ENCODE data around the gene ITPKB. TPM values are rescaled to one million over a fixed set of nuclear protein-coding genes. Genes with fewer than 3 reads are reported as not detected.
A peak's percentile ranks its signal among the peaks of the same experiment; 100 is the strongest.

The ITPKB gene
- total RNA-seq, 1 experiment from 2014 or later, result 0.07 TPM

- DNase-seq (ENCODE audit: low read depth), result peak; percentile 88
- in situ Hi-C loops (cut with HindIII; ENCODE audit: low pct_unique_long_range_greater_than_20kb, low sequenced_read_pairs), result no loop called here
Measured at GRCh38 chr1:226662642-226663326, 76.3 kb downstream of the ITPKB start.

- no peak for DNase-seq (ENCODE audit: low read depth)
- in situ Hi-C loops (cut with HindIII; ENCODE audit: low pct_unique_long_range_greater_than_20kb, low sequenced_read_pairs), result no loop called here
Measured at GRCh38 chr1:226661965-226662364, 77.1 kb downstream of the ITPKB start.

GRCh38 chr1:226661271-226661670 is 77.8 kb downstream of the ITPKB start:
- DNase-seq (ENCODE audit: low read depth), result no peak
- in situ Hi-C loops (cut with HindIII; ENCODE audit: low pct_unique_long_range_greater_than_20kb, low sequenced_read_pairs), result no loop called here

- in situ Hi-C loops (cut with HindIII; ENCODE audit: low pct_unique_long_range_greater_than_20kb, low sequenced_read_pairs), result no loop called here
- no peak for DNase-seq (ENCODE audit: low read depth)
Measured at GRCh38 chr1:226660410-226661182, 78.5 kb downstream of the ITPKB start.

GRCh38 chr1:226659641-226660040 is 79.4 kb downstream of the ITPKB start:
- DNase-seq (ENCODE audit: low read depth), result no peak
- in situ Hi-C loops (cut with HindIII; ENCODE audit: low pct_unique_long_range_greater_than_20kb, low sequenced_read_pairs), result no loop called here

- in situ Hi-C loops (cut with HindIII; ENCODE audit: low pct_unique_long_range_greater_than_20kb, low sequenced_read_pairs), result no loop called here
- DNase-seq (ENCODE audit: low read depth), result no peak
Measured at GRCh38 chr1:226659136-226659535, 79.9 kb downstream of the ITPKB start.

- in situ Hi-C loops (cut with HindIII; ENCODE audit: low pct_unique_long_range_greater_than_20kb, low sequenced_read_pairs), result no loop called here
- DNase-seq (ENCODE audit: low read depth), result no peak
Measured at GRCh38 chr1:226658546-226659125, 80.4 kb downstream of the ITPKB start.

- DNase-seq (ENCODE audit: low read depth), result no peak
- in situ Hi-C loops (cut with HindIII; ENCODE audit: low pct_unique_long_range_greater_than_20kb, low sequenced_read_pairs), result no loop called here
Measured at GRCh38 chr1:226657895-226658545, 81.1 kb downstream of the ITPKB start.

- DNase-seq (ENCODE audit: low read depth), result no peak
- in situ Hi-C loops (cut with HindIII; ENCODE audit: low pct_unique_long_range_greater_than_20kb, low sequenced_read_pairs), result no loop called here
Measured at GRCh38 chr1:226656601-226657277, 82.3 kb downstream of the ITPKB start.

GRCh38 chr1:226656201-226656600 is 82.9 kb downstream of the ITPKB start:
- in situ Hi-C loops (cut with HindIII; ENCODE audit: low pct_unique_long_range_greater_than_20kb, low sequenced_read_pairs), result no loop called here
- DNase-seq (ENCODE audit: low read depth), result no peak

- in situ Hi-C loops (cut with HindIII; ENCODE audit: low pct_unique_long_range_greater_than_20kb, low sequenced_read_pairs), result no loop called here
- no peak for DNase-seq (ENCODE audit: low read depth)
Measured at GRCh38 chr1:226655251-226656163, 83.6 kb downstream of the ITPKB start.

GRCh38 chr1:226654668-226655055 is 84.4 kb downstream of the ITPKB start:
- DNase-seq (ENCODE audit: low read depth), result no peak
- in situ Hi-C loops (cut with HindIII; ENCODE audit: low pct_unique_long_range_greater_than_20kb, low sequenced_read_pairs), result no loop called here

- DNase-seq (ENCODE audit: low read depth), result no peak
- in situ Hi-C loops (cut with HindIII; ENCODE audit: low pct_unique_long_range_greater_than_20kb, low sequenced_read_pairs), result no loop called here
Measured at GRCh38 chr1:226654046-226654667, 84.9 kb downstream of the ITPKB start.

- in situ Hi-C loops (cut with HindIII; ENCODE audit: low pct_unique_long_range_greater_than_20kb, low sequenced_read_pairs), result no loop called here
- DNase-seq (ENCODE audit: low read depth), result no peak
Measured at GRCh38 chr1:226653311-226653921, 85.7 kb downstream of the ITPKB start.

- in situ Hi-C loops (cut with HindIII; ENCODE audit: low pct_unique_long_range_greater_than_20kb, low sequenced_read_pairs), result no loop called here
- DNase-seq (ENCODE audit: low read depth), result no peak
Measured at GRCh38 chr1:226652613-226653012, 86.5 kb downstream of the ITPKB start.

GRCh38 chr1:226651732-226652105 is 87.4 kb downstream of the ITPKB start:
- in situ Hi-C loops (cut with HindIII; ENCODE audit: low pct_unique_long_range_greater_than_20kb, low sequenced_read_pairs), result no loop called here
- DNase-seq (ENCODE audit: low read depth), result no peak

All from Caki2 (cell line).